Measurements from ENCODE around the gene CEACAM6.

The CEACAM6 gene

DNA sequence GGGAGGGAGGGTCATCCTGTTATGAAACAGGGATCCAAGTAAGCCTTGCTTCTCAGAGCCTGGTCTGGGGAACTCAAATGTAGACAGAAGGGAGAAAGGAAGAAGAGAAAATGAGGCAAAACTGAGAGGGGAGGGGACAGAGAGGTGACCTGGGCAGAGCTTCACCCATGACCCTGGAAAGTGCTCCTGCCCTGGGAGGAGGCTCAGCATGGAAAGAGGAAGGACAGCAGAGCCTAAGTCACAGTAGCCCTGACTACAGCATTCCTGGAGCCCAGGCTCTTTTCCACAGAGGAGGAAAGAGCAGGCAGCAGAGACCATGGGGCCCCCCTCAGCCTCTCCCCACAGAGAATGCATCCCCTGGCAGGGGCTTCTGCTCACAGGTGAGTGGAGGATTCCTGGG lies 41.0 kb downstream of the CEACAM6 start, which contains the start of gene CEACAM3:
Gene CEACAM3, plus strand, starts transcription at position 226 of the 400 bp plus-strand sequence. Its CDS starts 91 bp downstream, at position 317.
- no peak for DNase-seq (ENCODE audit: low spot score)

DNA sequence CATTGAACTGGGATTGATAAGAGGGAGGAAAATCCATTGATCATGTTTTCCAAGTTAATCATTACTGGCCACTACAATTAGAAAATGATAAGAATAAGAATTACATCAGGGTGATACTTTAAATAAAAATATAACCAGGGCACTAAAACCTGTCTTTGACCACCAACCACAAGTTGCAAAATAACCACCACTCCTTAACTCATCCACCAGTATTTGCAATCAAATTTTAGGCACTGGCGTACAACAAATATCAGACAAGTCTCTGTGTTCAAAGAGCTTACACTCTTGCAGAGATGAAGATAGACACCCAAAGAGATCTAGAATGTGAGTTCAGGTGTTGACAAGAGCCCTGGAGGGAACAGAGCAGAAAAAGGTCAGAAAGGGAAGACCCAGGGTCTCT lies 41.6 kb downstream of the CEACAM6 start:
- DNase-seq (ENCODE audit: low spot score): no peak

DNA sequence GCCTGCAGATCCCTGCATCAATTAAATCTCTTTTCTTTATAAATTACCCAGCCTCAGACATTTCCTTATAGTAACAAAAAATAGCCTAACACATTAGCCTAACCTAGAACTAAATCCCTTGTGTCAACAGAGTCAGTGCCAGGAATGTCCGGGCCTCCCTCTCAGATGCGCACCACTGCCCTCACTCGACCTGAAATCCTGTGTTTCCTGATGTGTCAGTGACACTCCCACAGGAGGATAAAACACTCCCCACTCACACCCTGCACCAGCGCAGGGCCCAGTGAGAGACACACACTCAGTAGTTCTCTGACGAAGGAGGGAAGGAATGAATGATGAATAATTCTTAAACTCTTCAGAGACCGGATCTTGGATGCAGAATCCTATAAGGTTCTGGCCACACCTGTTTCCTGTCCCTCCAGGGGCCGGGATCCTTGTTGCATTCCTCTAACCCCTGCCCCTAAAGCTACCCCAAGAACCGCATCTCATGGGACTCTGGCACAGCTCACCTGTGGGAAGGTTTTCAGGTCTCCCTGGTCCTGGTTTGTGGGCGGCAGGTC lies 44.2 kb downstream of the CEACAM6 start:
- no peak for DNase-seq (ENCODE audit: low spot score)

DNA sequence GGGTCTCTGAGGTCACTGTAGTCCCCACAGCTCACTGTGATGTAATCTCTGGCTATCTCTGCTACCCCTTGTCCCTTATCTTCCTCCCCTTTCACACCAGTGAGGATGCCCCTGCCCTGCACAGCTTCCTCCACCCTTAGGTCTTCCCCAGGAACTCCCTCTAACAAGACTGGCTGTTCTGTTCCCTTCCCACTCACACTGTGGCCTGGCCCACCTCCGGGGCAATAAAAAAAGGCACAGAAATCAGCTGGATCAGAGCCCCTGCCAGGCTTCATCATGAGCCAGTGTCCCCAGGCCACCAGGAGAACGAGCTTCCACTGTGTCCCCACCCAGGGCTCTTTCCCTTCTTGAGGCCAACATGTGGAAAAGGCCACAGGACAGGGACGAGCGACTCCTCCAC lies 45.7 kb downstream of the CEACAM6 start:
- DNase-seq (ENCODE audit: low spot score): no peak

DNA sequence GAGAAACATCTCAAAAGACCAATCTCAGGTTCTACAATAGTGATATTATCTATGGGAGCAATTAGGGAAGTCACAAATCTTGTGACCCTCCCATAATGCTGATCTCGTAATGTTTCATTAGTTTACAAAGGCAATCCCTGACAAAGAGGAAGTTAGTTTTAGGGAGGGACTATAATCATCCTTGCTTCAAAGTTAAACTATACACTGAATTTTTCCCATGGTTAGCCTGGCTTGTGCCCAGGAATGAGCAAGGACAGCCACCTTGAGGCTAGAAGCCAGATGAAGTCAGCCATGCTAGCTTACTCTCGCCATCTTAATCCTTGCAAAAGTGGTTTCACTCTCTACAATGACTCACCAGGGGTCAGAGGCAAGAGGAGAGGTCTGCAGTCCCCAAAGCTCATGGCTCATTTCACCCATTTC lies 46.5 kb downstream of the CEACAM6 start:
- DNase-seq (ENCODE audit: low spot score): no peak

- no peak for DNase-seq (ENCODE audit: low spot score)
These were observed 47.4 kb downstream of the CEACAM6 start for GRCh38 chr19:41802770-41803169.

DNA sequence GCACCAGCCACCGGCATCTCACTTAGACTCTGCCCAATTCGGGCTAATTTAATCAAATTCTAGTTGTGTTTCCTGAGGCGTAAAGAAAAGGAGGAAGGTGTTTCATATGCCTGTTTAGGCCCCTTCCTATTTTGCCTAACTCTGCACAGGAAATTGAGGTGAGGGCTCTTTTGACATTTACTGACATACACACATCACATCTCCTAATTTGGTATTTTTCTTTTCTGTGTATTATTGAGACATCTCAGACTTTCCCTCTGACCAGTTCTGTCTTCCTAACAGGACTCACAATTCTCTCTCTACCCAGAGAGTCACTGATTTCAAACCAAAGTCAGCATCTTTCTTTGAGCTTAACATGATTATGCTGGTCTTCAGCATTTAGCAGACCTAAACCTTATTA lies 49.0 kb downstream of the CEACAM6 start:
- no peak for DNase-seq (ENCODE audit: low spot score)

- no peak for DNase-seq (ENCODE audit: low spot score)
These were observed 51.8 kb downstream of the CEACAM6 start for GRCh38 chr19:41807176-41807575.

DNA sequence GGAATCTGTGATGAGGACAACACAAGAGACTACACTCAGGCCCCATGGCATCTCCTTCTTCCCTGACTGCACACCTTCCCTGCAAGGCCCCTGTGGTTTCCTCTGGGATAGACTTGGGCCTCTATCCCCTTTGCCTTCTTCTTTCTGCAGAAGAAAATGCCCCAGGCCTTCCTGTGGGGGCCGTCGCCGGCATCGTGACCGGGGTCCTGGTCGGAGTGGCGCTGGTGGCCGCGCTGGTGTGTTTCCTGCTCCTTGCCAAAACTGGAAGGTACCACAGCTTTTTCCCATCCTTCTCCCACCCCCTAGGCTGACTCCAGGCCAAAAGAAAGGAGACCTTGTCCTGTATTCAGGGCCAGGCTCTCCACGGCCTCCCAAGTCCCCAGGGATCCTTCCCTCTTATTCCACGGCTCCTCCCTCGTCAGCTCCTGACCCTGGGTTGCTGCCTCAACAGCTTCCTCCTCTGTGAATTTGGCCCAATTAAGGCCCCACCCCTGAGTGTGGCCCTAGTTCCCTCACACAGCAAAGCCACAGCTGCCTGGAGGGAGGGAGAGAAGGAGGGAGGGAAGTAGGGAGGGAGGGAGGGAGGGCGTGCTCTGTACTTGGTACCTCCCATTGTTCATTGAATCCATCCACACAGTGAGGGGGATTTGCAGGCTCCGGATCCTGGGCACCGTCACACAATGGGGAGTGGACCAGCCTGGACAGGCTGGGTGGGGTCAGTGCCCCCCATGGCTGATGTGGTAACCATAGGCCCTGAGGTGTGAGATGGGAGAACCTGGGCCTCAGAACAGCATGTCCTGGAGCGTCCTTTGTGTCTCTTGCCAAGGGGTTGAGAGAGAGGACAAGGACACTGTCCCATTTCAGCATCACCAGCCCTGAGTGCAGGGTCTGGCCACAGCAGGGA lies 53.6 kb downstream of the CEACAM6 start:
- DNase-seq (ENCODE audit: low spot score): no peak

DNA sequence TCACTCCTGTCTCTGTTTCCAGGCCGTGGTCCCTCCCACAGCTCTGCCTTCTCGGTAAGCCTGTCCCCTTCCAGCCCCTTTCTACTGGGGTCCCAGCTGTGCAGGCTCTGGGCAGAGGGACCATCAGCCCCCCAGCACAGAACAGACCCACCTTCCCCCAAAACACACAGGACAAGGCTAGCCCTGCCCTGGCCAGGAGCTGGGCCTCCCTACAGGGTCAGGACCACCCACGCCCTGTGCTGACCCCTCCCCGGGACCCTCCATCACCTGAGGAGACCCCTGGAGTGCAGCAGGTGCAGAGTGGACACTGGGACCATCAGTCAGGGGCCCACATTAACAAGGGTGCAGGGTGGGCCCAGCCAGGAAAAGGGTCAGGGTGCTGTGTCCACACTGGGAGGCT lies 55.0 kb downstream of the CEACAM6 start:
- DNase-seq (ENCODE audit: low spot score): no peak

GRCh38 chr19:41811036-41811435 lies 55.7 kb downstream of the CEACAM6 start:
- no peak for DNase-seq (ENCODE audit: low spot score)

- DNase-seq (ENCODE audit: low spot score): no peak
These were observed 56.7 kb downstream of the CEACAM6 start for GRCh38 chr19:41811981-41812380.

DNA sequence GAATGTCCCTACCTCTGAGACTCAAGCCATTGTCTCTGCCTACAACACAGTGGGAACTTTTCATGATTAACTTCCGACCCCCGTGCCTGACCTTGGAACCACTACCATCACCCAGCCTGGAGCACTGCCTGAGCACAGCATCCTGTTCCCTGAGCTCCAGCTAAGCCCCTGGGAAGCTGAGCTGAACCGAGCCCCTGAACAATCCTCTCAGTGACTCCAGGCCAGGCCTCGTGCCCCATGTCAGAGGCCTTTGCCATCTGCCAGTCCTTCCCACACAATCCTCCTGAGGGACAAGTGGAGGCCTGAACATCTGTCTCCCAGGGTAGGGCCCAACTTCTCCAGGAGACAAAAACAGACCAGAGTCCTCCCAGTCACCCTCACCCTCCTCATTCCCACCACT lies 58.6 kb downstream of the CEACAM6 start:
- no peak for DNase-seq (ENCODE audit: low spot score)

DNA sequence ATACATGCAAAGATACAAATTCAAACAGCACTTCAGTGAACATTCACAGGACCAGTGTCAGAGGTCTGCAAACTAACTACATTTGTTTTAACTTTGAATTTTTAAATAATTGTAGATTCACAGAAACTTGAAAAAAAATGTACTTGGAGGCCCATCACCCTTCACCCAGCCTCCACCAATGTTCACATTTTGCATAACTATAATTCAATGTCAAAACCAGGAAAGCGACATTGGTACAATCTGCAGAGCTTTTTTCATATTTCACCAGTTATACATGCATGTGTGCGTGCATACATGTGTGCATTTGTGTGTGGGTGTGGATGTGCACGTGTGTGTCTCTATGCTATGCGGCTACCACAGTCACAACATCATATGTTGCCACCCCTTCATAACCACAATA lies 60.0 kb downstream of the CEACAM6 start:
- DNase-seq (ENCODE audit: low spot score): no peak

DNA sequence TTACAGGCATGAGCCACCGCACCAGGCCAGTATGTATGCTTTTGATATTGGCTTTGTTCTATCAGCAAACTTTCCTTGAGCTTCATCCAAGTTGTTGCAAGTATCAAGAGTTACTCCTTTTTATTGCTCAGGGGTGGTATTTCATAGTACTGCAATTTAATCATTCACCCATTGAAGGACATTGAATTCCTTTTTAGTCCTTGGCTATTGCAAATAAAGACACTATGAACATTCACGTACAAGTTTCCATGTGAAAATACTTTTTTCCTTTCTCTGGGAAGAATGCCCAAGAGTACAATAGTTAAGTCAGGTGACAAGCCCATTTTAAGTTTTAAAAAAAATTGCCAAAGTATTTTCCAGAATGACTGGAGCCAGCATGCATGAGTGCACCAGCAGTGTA lies 61.4 kb downstream of the CEACAM6 start:
- no peak for DNase-seq (ENCODE audit: low spot score)

DNA sequence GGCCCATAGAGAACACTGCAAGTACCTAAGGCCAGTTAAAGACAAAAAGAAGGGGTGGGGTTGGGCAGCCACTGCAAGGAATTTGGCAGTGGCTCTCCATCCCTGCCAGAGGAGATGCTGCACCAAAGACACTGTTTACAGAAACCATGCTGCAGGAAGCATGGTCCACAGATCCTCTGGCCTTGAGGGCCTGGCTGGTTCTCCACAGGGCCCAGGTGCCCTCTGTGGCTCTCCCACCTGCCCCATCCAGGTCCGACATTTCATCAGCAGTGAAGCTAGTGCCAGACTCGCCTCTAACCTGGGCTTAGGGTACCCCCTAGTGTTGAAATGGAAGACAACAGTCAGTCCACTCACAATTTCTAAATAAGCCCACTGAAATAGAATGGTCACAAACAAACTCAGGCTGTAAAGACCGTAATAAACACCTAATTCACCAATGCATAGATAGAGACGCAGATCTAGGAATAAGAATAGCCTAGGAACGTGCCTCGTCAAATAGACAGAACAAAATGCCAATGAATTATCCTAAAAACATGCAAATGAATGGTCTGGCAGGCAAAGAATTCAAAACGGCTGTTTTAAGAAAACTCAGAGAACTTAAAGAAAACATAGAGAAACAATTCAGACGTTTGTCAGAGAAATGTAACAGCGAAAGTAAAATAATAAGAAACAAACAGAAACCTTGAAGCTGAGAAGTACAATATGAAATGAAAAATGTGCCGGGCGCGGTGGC lies 65.8 kb downstream of the CEACAM6 start:
- DNase-seq (ENCODE audit: low spot score): peak; percentile 50

All from AG20443 (cell line).